SH-SY5Y (cell line): ENCODE results near the gene FBP2.

Experiments
- GATA2 ChIP-seq: IDR thresholded peaks from 2 replicates; pipeline ENCODE4 v1.6.1; 2011; ENCODE audit warnings: mild to moderate bottlenecking, low read depth, low read length
- GATA3 ChIP-seq: IDR thresholded peaks from 2 replicates; pipeline ENCODE4 v1.6.1; 2011; ENCODE audit warnings: low read depth, mild to moderate bottlenecking, low read length, moderate library complexity

- no peak for TF ChIP-seq GATA3
- TF ChIP-seq GATA2: no peak
Observed at GRCh38 chr9:94525396-94526035, 68.1 kb downstream of the FBP2 start.
